Measurements from ENCODE around the gene YEATS4. TPM values are rescaled to one million over a fixed set of nuclear protein-coding genes. Genes with fewer than 3 reads are reported as not detected.

YEATS4 gene
- total RNA-seq, 1 donor from 2014 or later: 32.7 TPM

DNA sequence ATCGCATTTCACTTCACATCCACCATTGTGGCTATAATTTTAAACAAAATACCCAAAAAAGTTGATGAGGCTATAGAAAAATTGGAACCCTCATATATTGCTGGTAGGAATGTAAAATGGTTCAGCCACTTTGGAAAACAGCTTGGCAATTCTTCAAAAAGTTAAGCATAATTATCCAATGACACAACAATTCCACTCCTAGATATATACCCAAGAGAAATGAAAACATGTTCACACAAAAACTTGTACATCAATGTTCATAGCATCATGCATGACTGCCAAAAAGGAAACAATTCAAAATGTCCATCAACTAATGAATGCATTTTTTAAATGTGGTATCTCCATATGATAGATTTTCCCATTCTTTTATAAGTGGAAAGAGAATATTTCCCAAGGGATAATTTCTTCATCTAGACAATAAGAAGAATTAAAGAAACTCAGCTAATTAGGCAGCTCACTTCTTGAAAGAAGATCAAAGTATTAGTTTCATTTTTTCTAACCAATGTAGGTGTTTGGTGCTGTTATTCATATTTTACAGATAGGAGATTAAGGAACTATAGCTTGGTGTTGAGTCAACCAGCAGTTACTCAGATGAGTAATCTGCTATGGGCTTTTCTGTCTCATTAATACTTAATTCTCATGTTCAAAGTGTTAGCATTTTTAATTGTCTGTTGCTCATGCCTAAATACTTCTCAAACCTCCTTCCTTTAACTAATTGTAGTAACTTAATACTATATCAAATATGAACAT, 32.8 kb downstream of the YEATS4 start:
- no peak for DNase-seq (ENCODE audit: low spot score, unreplicated experiment)
- Mint-ChIP-seq H3K4me3 (ENCODE audit: low read depth) (no peak overlapping the region), H3K36me3 (ENCODE audit: insufficient read depth) (peaks cover 19% of the 10 kb centered on the region), H3K9me3 (ENCODE audit: low read depth) (peaks cover 5% of the 10 kb centered on the region), H3K27ac (no peak overlapping the region), H3K27me3 (no peaks in the 10 kb centered on the region), H3K4me1 (ENCODE audit: low read depth) (no peaks in the 10 kb centered on the region)
- no peak for TF ChIP-seq CTCF (IDR thresholded peaks at IDR 0.05; ENCODE audit: unreplicated experiment)

- Mint-ChIP-seq H3K4me3 (ENCODE audit: low read depth) (no peak overlapping the region), H3K4me1 (ENCODE audit: low read depth) (no peaks in the 10 kb centered on the region), H3K36me3 (ENCODE audit: insufficient read depth) (peaks cover 21% of the 10 kb centered on the region), H3K9me3 (ENCODE audit: low read depth) (peaks cover 7% of the 10 kb centered on the region), H3K27ac (no peak overlapping the region), H3K27me3 (no peaks in the 10 kb centered on the region)
- DNase-seq (ENCODE audit: low spot score, unreplicated experiment): no peak
- no peak for TF ChIP-seq CTCF (IDR thresholded peaks at IDR 0.05; ENCODE audit: unreplicated experiment)
Observed at GRCh38 chr12:69396041-69396440, 36.5 kb downstream of the YEATS4 start.

DNA sequence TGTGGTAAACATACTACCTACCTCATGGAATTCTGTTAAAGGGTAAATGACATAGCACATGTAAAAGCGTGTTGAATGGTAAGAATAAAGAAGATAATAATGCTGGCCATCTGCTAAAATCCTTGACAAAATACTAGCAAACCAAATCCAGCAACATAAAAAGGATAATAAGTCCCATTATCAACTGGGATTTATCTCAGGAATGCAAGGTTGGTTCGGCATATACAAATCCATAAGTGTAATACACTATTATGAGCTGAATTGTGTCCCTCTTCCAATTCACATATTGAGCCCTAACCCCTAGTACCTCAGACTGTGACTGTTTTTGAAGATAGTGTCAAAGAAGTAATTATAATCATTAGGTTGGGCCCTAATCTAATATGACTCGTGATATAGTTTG, 37.4 kb downstream of the YEATS4 start:
- H3K27me3 Mint-ChIP-seq: no peaks in the 10 kb centered on the region
- no peak overlapping the region for H3K27ac Mint-ChIP-seq
- peaks cover 20% of the 10 kb centered on the region for H3K36me3 Mint-ChIP-seq (ENCODE audit: insufficient read depth)
- peaks cover 7% of the 10 kb centered on the region for H3K9me3 Mint-ChIP-seq (ENCODE audit: low read depth)
- no peak for DNase-seq (ENCODE audit: low spot score, unreplicated experiment)
- no peak overlapping the region for H3K4me3 Mint-ChIP-seq (ENCODE audit: low read depth)
- no peak for TF ChIP-seq CTCF (IDR thresholded peaks at IDR 0.05; ENCODE audit: unreplicated experiment)
- H3K4me1 Mint-ChIP-seq (ENCODE audit: low read depth): no peaks in the 10 kb centered on the region

- Mint-ChIP-seq H3K4me1 (ENCODE audit: low read depth) (no peaks in the 10 kb centered on the region), H3K9me3 (ENCODE audit: low read depth) (peaks cover 7% of the 10 kb centered on the region), H3K36me3 (ENCODE audit: insufficient read depth) (peaks cover 20% of the 10 kb centered on the region), H3K27me3 (no peaks in the 10 kb centered on the region), H3K4me3 (ENCODE audit: low read depth) (no peak overlapping the region), H3K27ac (no peak overlapping the region)
- no peak for DNase-seq (ENCODE audit: low spot score, unreplicated experiment)
- no peak for TF ChIP-seq CTCF (IDR thresholded peaks at IDR 0.05; ENCODE audit: unreplicated experiment)
Observed at GRCh38 chr12:69397978-69398377, 38.4 kb downstream of the YEATS4 start.

GRCh38 chr12:69401940-69402339, 42.4 kb downstream of the YEATS4 start:
- H3K27me3 Mint-ChIP-seq: no peaks in the 10 kb centered on the region
- DNase-seq (ENCODE audit: low spot score, unreplicated experiment): no peak
- H3K4me3 Mint-ChIP-seq (ENCODE audit: low read depth): no peak overlapping the region
- peaks cover 4% of the 10 kb centered on the region for H3K9me3 Mint-ChIP-seq (ENCODE audit: low read depth)
- no peaks in the 10 kb centered on the region for H3K4me1 Mint-ChIP-seq (ENCODE audit: low read depth)
- TF ChIP-seq CTCF (IDR thresholded peaks at IDR 0.05; ENCODE audit: unreplicated experiment): no peak
- H3K27ac Mint-ChIP-seq: no peak overlapping the region
- peaks cover 13% of the 10 kb centered on the region for H3K36me3 Mint-ChIP-seq (ENCODE audit: insufficient read depth)

All from progenitor cell of endocrine pancreas (in vitro differentiated cells).